ENCODE data around the gene B4GALT2.

DNA sequence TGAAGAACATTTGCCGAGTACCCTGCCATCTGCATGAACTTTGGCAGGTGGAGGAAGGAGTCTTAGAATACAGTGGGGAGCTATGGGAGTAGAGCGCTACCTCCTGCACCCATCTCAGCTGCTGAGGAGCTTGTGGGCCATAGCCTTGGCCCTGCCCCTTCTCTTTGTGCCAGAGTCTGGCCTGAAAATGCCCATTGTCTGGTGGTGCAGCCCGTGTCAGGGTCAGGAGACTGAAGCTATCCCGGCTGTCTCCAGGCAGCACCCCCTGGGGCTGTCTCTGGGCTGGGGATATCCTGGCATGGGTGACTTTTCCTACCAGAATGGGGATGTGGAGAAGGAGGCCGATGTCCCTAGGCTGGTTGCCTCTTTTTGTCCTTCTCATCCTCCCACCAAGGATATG, 25.0 kb upstream of the B4GALT2 start:
- TF ChIP-seq CTCF (conservative IDR thresholded peaks at IDR 0.05), result no peak
- TF ChIP-seq EZH2 (IDR thresholded peaks at IDR 0.05; ENCODE audit: low read depth), result no peak
